ENCODE results near the gene SMIM31.

Gene SMIM31

GRCh38 chr4:164753873-164754488, at the start of gene SMIM31:
SMIM31 (plus strand) TSS chr4:164754131; CDS start chr4:164770444, 16,313 bp downstream.
- peak within 1 kb of the TSS; percentile 19 for H3K4me3 ChIP-seq (ENCODE audit: low read depth, low read length)
- peak; percentile 75 for DNase-seq (ENCODE audit: low read depth)
- TF ChIP-seq, protein P1, sequence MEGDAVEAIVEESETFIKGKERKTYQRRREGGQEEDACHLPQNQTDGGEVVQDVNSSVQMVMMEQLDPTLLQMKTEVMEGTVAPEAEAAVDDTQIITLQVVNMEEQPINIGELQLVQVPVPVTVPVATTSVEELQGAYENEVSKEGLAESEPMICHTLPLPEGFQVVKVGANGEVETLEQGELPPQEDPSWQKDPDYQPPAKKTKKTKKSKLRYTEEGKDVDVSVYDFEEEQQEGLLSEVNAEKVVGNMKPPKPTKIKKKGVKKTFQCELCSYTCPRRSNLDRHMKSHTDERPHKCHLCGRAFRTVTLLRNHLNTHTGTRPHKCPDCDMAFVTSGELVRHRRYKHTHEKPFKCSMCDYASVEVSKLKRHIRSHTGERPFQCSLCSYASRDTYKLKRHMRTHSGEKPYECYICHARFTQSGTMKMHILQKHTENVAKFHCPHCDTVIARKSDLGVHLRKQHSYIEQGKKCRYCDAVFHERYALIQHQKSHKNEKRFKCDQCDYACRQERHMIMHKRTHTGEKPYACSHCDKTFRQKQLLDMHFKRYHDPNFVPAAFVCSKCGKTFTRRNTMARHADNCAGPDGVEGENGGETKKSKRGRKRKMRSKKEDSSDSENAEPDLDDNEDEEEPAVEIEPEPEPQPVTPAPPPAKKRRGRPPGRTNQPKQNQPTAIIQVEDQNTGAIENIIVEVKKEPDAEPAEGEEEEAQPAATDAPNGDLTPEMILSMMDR (IDR thresholded peaks at IDR 0.05; ENCODE audit: control insufficient read depth, extremely low read depth, insufficient read depth) = no peak

DNA sequence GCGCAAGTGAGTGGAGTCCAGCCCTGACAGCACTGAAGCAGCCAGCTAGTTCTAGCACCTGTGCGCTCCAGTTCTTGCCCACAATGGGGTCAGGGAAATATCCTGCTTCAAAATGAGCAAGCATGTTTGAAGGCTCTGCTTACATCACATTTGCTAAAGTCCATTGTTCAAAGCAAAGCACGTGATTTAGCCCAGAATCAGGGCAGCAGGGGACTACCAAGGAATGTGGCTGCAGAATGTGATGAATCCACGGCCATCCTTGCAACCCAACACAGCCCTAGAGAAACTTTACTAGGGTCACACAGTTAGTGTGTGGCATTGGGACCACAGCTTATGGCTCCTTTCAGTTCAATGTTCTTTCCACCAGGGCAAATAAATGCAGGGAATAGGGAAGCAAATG, 47.3 kb upstream of the SMIM31 start:
- DNase-seq (ENCODE audit: low read depth) = no peak
- TF ChIP-seq, protein P1 (IDR thresholded peaks at IDR 0.05; ENCODE audit: control insufficient read depth, extremely low read depth, insufficient read depth) = no peak
- H3K4me3 ChIP-seq (ENCODE audit: low read depth, low read length) = no peak overlapping the region

- TF ChIP-seq, protein P1 (IDR thresholded peaks at IDR 0.05; ENCODE audit: control insufficient read depth, extremely low read depth, insufficient read depth) = peak; percentile 37
- DNase-seq (ENCODE audit: low read depth) = no peak
- H3K4me3 ChIP-seq (ENCODE audit: low read depth, low read length) = no peak overlapping the region
These were observed 37.0 kb upstream of the SMIM31 start for GRCh38 chr4:164716901-164717300.

GRCh38 chr4:164718827-164719226, 35.1 kb upstream of the SMIM31 start:
- TF ChIP-seq, protein P1 (IDR thresholded peaks at IDR 0.05; ENCODE audit: control insufficient read depth, extremely low read depth, insufficient read depth) = no peak

GRCh38 chr4:164725066-164725465, 28.9 kb upstream of the SMIM31 start:
- TF ChIP-seq, protein P1 (IDR thresholded peaks at IDR 0.05; ENCODE audit: control insufficient read depth, extremely low read depth, insufficient read depth) = no peak
- no peak for DNase-seq (ENCODE audit: low read depth)
- H3K4me3 ChIP-seq (ENCODE audit: low read depth, low read length) = no peak overlapping the region

More at GRCh38 chr4:164718827-164719226, 35.1 kb upstream of the SMIM31 start:
- DNase-seq (ENCODE audit: low read depth) = no peak
- no peak overlapping the region for H3K4me3 ChIP-seq (ENCODE audit: low read depth, low read length)

- no peak overlapping the region for H3K4me3 ChIP-seq (ENCODE audit: low read depth, low read length)
These were observed 23.1 kb upstream of the SMIM31 start for GRCh38 chr4:164730705-164731393.

More at GRCh38 chr4:164730705-164731393, 23.1 kb upstream of the SMIM31 start:
- TF ChIP-seq, protein P1 (IDR thresholded peaks at IDR 0.05; ENCODE audit: control insufficient read depth, extremely low read depth, insufficient read depth) = no peak
- DNase-seq (ENCODE audit: low read depth) = no peak
